Astrocyte (in vitro differentiated cells and primary cell): ENCODE measurements around the gene PRKAR2B.

ENCODE experiments used
- EZH2 ChIP-seq: IDR thresholded peaks from 2 replicates; pipeline ENCODE4 v1.6.1; 2012; ENCODE audit warnings: mild to moderate bottlenecking, low read length, inconsistent platforms; ENCODE audit not compliant: insufficient read depth
- TF ChIP-seq, protein P1 (sequence below): IDR thresholded peaks from 2 replicates; pipeline ENCODE4 v1.5.1; 2011; ENCODE audit warnings: low read depth, mild to moderate bottlenecking, inconsistent platforms, low read length, moderate library complexity; ENCODE audit not compliant: insufficient read depth

DNA sequence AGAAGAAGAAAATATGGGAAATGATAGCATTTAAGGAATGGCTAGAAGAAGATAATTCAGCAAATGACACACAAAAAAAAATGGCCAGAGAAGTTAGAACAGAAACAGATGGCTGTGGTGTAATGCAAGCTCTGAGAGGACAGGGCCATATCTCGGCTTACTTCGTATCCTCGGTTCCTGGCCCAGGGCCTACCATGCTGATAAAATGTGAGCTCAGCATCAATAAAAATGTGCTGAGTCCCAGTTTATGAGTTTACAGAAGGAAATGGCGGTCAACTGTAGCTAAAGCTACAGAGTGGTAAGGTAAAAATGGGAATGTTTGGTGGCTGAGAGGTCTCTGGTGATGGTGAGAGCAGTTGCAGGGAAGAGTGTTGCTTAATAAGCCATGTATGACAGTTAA, 165.1 kb downstream of the PRKAR2B start:
- no peak for TF ChIP-seq EZH2
- TF ChIP-seq, protein P1, sequence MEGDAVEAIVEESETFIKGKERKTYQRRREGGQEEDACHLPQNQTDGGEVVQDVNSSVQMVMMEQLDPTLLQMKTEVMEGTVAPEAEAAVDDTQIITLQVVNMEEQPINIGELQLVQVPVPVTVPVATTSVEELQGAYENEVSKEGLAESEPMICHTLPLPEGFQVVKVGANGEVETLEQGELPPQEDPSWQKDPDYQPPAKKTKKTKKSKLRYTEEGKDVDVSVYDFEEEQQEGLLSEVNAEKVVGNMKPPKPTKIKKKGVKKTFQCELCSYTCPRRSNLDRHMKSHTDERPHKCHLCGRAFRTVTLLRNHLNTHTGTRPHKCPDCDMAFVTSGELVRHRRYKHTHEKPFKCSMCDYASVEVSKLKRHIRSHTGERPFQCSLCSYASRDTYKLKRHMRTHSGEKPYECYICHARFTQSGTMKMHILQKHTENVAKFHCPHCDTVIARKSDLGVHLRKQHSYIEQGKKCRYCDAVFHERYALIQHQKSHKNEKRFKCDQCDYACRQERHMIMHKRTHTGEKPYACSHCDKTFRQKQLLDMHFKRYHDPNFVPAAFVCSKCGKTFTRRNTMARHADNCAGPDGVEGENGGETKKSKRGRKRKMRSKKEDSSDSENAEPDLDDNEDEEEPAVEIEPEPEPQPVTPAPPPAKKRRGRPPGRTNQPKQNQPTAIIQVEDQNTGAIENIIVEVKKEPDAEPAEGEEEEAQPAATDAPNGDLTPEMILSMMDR = no peak
